HG03159 (cell line): ENCODE data around the gene GOLGA6L7.
"Not testable (repeated sequence)": the region's sequence is repeated elsewhere in the genome, so short reads cannot be mapped to it uniquely, and the experiment has no call there.

ENCODE experiments used
- ATAC-seq: cut with Tn5 transposase; IDR thresholded peaks from one replicate; pipeline ENCODE4 v1.9.1; 2021; ENCODE audit warnings: mild to moderate bottlenecking, moderate library complexity; ENCODE audit not compliant: unreplicated experiment

The GOLGA6L7 gene, protein sequence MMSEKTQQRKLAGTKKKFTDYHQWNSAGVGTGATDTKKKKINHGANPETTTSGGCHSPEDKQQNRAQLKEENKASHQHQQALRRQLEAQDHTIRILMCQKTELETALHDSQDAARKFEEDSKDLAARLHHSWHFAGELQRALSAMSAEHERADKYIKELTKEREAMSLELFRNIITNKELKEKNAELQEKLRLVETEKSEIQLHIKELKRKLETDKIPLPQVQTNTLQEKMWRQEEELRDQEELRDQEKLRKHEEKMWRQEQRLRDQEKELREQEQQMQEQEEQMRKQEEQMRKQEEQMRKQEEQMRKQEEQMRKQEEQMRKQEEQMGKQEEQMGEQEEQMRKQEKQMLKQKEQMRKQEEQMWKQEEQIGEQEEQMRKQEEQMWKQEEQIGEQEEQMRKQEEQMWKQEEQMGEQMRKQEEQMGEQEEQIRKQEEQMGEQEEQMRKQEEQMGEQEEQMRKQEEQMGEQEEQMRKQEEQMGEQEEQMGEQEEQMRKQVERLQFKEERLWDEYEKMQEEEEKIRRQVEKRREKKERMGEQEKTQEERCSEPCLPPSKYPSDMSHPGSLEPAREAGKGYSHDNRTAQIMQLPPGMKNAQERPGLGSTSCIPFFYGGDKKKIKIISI

DNA sequence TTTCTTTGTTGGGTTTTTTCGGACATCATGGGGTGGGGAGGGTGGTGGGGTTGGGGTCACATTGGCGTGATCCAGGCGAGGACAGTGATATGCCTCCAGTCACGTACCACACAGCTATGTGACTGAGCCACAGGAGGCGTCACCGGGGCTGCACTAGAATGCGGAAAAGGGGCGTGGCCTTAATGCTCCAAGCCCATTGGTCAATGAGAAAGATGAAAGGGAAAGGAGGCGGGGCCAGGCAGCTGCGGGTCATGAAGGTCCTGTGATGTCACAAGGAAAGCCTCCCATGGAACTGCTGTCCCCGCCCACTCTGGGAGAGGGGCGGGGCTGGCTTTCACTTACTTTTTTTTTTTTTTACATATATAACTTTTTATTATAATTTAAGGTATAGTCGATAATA, at the start of gene GOLGA6L7:
Gene GOLGA6L7, minus strand, starts transcription at position 124 of the 400 bp plus-strand sequence. Its CDS starts 95 bp downstream, at position 29.
- ATAC-seq, result not testable (repeated sequence)

DNA sequence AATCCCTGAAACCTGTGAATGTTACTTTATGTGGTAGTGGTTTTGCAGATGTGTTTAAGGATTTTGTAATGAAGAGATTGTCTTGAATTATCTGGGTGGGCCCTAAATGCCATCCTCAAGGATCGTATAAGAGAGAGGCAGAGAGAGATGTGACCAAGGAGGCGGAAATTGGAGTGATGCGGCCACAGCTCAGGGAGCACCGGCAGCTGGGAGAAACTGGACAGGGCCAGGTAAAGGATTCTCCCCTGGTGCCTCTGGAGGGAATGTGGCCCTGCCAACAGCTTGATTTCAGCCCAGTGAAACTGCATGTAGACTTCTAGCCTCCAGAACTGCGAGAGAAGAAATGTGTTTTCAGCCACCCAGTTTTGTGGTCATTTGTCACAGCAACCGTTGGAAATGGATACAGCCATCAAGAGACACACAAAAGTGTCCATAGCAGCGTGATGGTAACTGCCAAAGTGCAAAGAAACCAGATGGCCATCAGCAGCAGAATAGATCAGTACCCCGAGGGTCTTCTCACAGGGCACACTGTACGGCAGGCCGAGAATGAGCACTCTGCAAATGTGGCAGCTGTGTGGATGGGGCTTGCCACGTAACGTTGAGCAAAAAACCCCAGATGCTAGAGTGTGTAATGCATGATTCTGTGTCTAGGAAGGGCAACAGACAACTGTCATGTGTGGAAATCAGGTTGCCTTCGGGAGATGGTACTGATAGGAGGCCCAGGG, 49.6 kb upstream of the GOLGA6L7 start:
- ATAC-seq, result no peak

DNA sequence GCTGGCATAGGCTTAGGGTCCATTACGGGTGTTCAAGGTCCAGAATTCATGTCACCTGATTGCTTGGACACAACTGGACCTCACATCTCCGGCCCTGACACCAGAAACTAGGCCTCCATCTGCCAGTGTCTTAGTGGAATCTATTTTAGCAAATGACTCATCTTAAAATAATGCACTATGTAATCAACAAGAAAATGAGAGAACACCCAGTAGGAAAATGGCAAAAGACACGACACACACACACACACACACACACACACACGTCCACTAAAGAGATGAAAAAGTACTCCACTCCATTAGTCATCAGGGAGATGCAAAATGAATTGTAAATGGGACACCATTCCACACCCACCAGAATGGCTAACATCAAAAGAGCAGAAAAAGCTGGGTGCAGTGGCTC, 48.5 kb upstream of the GOLGA6L7 start:
- ATAC-seq, result no peak

DNA sequence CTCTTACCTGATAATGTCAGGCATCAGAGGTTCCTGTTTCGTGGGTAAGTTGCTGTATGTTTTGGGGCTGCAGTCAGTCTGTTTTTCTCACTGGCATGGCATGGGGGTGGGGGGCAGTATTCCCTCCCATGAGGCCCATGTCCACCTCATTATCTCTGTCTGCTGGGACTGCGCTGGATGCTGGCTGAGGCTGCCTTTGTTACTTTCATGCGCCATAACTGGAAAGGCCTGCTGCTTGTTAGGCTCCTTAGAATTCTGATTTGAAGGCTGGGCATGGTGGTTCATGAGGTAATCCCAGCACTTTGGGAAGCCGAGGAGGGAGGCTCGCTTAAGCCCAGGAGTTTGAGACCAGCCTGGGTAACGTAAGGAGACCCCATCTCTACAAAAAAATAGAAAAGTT, 47.1 kb upstream of the GOLGA6L7 start:
- no peak for ATAC-seq

DNA sequence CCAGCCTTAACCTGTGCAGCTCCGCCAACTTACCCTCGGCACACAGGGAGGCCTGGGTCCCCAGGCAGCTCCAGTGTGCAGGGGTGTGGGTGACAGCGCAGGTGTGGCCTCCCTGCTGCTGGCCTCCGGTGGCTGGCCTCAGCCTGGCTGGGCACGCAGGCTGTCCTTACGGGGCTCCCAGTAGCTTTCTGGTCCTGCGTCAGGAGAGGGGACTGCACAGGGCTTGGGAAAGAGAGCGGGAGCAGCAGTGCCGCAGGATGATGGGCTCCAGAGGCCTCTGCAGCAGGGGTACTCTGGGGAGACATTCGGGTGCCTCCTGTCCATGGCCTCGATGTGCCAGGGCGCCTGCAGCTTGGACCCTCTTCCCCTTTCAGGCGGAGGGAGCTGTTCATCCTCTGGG, 46.7 kb upstream of the GOLGA6L7 start:
- ATAC-seq, result no peak

DNA sequence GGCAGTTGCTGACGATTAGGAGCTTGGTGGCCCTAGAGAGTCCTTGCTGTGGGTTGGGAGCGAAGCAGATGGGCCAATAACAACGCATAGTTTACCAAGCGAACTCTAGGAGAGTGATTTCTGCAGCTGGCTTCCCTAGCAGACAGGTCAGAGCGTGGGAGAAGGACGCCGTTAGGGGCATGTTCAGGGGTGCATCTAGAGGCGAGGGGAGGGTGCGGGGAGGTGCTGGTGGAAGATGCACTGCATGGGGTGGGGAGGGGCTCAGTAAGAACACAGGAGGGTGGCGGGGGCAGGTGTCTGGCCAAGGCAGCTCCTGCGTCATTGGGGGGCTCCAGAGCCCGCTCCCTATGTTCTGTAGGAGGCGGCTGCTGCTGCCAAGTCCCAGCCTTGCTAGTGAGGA, 46.2 kb upstream of the GOLGA6L7 start:
- ATAC-seq, result no peak

DNA sequence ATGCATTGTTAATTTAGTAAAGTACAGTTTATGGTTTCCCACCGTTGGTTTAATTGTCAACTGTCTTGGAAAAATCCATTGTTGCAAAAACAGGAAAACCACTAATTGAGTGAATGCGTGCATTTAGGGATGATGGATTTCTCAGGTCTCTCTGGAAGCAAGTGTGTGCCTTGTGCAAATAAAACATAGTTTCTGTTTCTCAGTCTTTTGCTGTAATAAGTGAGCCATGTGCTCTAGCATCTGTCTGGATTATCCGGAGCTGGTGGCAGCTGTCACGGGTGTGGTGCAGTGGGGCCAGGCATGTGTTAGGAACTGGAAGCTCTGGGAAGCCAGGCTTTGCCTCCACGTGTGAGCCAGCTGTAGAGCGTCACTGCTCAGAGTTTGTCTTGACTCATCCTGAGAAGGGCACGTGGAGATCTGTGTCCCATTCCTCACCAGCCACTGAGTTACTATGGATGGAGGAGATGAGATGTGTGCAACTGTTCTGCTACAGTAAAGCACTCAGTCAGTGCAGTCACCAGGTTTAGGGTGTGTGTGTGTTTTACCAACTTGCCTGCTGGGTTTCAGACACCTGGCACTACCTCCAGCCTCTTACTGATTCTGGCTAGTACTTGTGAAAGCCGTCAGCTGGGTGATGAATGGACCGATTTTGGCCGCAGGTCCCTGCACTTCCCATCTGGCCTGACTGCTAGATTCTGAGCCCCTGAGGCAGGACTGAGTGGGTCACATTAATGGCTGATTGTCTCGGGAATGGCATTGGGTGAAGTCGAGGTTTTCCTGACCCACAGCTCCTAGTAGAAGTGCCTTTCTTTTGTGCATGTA, 44.6 kb upstream of the GOLGA6L7 start:
- no peak for ATAC-seq

DNA sequence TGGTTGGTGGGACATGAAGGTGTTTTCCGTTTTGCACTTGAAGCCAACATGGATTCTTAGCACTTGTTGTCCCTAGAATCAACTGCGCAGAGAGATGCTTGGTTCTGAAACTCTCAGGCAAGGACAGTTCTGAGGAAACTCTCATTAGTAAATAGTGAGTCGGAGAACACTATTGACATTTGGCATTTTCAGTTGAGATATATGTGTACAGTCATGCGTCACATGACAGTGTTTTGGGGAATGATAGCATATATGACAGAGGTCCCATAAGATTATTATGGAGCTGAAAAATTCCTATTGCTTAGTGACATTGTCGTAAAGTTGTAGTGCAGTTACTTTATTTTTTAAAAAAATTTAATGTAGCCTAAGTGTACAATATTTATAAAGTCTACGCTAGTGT, 43.1 kb upstream of the GOLGA6L7 start:
- ATAC-seq, result no peak

DNA sequence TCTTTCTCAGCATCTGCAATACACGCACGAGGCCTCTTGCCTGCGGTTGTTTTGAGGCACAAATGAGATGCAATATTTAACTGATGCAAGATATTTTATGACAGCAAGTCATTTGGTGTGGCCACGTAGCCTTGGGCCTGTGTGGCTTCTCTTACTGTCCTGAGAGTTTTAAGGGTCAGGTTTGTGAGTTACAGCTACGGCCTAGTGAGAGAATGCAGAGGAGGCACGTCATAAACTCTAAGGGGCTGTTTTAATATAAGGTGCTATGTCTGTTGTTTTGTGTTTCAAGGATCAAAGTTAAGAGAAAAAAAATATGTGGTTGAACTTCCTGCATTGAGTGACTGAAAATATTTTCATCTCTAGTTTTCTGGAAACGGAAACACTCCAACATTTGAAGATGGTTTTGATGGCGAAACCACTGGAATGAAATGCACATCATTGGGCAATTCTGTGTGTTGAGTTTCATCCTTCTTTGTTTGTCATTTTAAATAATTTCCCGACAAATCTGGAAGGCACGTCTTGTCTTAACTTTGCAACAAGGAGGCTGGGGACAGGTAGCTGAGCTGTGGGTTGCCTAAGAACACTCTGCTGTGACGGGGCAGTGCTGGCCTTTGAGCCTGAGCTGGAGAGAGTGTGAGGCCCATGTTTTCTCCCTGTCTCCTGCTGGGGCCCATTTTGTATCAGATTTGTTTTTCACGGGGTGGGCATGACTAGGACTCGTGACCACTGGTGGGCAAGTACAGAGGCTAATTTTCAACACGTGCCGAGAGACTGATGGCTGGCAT, 42.5 kb upstream of the GOLGA6L7 start:
- ATAC-seq, result no peak

DNA sequence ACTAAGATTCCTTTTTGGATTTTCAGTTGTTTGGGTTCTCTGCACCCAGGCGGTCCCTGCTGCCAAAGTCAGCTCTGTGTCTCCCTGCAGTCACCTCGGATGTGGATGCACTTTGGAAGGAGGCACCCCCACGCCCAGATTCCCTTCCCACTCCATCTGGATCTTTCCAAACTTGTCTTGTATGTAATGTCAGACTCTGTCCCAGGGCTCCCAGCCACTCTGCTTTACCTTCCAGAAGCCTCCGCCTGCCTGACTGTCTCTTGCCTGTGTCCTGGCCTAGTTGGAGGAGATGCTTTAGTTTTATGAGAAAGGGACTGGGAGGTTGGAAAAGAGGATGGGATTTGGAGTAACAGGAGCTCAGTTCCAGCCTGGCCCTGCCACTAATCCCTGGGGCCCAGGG, 41.8 kb upstream of the GOLGA6L7 start:
- ATAC-seq, result not testable (repeated sequence)

DNA sequence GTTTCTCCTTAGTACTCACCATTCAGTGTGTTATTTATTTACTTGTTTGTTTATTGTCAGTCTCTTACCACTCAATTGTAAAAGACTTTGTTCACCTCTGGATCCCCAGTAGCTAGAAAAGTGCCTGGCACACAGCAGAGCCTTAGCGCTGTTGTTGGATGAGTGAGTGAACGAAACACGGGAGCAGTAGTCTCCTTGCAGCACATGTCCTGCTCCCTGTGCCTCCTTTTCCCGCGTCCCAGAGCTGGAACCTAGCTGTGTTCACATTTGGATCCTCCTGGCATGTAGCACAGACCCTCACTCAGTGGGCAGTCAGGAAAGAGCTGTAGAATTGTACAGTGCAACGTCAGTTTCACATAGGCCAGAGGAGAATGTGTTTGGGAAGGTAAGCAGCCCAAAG, 41.4 kb upstream of the GOLGA6L7 start:
- ATAC-seq, result not testable (repeated sequence)

DNA sequence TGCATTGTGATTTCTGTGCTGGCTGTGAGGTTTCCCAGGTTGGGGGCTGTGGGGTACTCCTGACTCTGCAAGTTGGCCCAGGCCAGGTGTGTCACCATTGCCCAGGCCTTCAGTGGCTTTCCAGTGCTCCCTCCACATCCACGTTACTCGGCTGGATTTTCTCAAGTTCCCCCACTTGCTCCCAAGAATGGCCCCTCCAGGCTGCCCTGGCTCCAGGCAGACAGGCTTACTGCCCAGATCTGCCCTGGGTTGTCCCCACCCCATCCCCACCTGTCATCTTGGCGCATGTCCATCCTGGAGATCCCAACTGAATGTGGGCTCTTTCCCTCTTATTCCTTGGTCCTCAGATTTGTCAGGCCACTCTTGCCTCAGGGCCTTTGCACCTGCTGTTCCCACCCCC, 40.9 kb upstream of the GOLGA6L7 start:
- ATAC-seq, result no peak

DNA sequence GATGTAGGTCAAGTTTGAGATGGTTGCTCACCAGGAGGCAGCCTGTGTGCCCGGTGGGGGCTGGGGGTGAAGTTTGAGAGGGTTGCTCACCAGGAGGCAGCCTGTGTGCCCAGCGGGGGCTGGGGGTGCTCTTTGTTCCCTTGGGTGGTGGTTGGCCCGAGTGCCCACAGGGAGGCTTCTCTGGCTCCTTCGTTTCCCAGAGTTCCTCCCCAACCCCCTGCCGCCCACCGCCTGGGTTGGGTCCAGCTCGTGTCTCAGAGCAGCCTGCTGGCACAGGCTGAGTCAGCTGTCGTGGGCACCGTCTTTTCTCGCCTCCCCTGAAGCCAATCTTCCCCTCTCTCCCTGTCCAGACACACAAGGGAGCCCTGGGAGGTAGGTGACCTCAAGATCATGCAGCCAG, 40.5 kb upstream of the GOLGA6L7 start:
- no peak for ATAC-seq

DNA sequence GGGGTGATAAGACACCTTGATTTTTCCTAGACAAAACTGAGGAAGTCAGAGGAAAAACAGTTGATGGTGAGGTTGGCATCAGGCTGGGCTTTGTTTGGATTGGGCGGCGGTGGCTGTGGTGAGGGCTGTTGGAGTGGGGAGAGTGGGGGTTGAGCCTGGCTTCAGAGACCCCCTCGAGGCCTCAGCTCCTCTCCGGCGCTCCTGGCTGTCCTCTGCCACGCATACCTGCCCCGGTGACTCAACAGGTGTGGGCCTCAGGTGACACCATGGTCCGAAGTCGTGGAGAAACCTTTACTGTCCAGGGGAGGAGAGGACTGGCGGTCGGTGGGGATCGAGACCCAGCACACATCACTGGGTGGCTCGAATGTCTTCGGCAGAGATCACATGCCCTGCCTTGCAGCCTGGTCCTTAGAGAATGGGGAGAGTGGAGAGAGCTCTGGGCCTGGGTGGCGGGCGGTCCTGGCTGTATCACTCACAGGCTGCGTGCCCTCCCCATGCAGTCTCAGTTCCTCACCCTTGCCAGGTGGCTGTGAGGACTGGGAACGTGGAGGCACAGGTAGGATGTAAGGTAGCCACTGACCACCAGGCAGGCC, 40.0 kb upstream of the GOLGA6L7 start:
- no peak for ATAC-seq

DNA sequence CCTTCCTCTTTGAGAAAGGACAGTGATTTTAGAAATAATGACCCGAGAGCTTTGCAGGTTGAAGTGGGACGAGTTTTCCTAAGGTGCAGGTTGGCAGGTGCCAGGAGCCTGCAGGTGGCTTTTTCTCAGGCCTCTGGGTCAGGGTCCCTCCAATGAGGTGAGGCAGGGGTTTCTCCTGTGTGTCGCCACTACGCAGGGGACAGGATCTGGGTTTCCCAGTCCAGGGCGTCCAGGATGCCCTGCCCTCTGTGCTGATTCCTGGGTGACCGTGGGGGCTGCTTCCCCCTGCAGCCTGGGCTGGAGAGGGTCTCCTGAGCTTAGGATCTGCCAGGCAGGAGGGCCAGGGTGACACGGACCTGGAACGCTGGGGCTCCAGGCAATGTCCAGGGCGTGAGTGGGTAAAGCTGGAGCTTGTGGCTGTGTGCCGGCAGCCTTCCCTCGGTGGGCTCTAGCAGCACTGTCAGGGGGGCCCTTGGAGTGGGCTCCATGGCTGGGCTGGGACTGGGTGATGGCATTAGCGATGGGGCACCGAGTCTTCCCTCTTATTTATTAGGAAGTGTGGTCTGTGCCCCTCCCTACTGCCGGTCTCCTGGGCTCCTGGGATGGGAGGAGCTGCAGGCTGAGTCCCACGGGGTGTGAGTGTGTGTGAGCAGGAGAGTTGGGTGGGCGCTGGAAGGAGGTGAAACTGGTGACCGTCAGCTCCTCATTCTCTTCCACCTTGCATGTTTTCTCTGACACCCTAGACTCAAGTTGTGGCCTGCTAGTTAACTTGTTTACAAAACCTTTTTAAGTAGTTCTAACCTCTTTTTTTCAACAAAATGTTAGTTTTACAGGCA, 39.1 kb upstream of the GOLGA6L7 start:
- no peak for ATAC-seq

DNA sequence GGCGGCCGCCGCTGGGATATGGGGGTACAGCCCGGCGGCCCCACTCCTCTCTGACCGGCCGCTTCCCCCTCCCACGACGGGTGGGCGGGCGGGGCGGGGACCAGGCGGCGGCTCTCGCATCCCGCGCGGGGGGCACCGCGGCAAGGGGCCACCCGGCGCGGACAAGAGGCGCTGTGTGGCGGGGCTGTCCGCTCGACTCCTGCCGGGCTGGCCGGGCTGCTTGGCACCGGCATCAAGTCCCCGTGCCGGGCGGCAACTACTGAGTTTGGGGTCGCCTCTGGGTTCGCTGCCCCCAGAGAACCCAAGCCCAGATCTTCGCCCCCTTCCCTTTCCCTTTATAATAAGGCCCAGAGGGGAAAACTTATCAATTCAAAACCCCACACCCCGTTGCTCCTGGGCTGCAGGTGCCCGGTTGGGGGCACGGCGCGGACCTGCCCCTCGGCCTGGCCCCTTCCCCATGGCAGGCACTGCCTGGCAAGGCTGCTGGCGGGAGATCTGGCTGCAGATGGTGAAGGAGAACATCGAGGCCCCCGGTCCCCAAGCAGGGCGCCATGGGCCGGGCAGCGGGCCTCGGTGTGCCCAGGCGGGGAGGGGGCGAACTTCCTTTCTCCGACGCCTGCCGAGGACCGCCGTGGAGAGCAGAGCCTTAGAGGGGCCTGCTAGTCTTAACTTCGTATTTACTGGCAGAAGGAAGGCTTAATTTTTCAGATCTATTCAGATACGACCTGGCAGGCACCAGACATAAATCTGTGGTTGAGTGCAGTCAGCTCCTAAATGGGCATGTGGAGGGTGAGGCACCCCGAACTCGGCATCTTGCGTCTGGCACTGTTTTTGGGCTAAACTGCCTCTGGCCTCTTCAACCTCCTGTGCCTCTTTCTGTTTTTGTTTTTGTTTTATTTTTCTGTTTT, 38.2 kb upstream of the GOLGA6L7 start:
- ATAC-seq, result no peak

DNA sequence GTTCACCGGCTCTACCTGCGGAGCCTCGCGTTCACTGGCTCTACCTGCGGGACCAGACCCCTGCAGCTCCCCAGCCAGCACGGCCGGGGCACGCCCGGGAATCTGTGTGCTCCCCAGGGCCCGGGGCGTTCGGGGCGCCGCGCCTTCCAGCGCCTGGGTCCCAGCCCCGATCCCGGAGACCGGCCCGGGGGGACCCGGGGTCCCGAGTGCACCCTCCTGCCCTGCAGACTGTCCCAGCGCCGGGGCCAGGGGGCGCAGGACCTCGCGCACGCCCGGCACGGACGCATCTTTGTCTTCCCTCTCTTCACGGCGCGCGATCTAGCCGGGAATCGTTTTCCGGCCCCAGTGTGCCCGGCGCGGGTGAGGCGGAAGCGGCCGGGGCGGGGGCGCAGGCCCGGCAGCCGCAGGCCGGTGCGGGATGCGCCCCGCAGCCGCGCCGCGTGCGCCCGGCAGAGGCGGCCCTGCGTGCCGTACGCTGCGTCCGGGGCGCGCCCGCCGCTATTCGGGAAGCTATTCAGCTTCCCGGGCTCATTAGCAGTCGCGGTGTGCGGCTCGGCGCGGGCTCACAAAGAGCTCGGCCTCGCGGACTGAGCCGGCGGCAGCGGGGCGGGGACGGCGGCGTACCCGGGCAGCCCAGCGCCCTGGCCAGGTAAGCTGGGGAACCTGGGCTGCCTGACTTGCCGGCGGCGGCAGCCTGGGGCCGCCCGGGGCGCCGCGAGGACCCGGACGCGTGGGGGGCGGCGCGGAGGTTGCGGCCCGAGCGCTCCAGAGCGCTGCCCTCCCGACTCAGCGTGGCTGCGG, 37.4 kb upstream of the GOLGA6L7 start, which contains the start of gene APBA2:
Gene APBA2, plus strand, starts transcription at position 345 of the 801 bp plus-strand sequence. CDS start 167,911 bp downstream, outside the sequence.
- ATAC-seq, result no peak
